Myocyte (in vitro differentiated cells): Measurements from ENCODE around the gene TOP2B. TPM values are rescaled to one million over a fixed set of nuclear protein-coding genes. Genes with fewer than 3 reads are reported as not detected.

Experiments used
- DNase-seq: peaks from one replicate; pipeline ENCODE4 v3.0.0-alpha.2; 2012; ENCODE audit warnings: low read depth
- total RNA-seq: library from RNA; depleted of rRNA; stranded (reverse); fragments of >200 nt; gene quantifications from 2 replicates; pipeline ENCODE4 v1.2.3, GENCODE V29; 2014

TOP2B gene
- total RNA-seq, 1 donor from 2014 or later, result 85.6 TPM

DNA sequence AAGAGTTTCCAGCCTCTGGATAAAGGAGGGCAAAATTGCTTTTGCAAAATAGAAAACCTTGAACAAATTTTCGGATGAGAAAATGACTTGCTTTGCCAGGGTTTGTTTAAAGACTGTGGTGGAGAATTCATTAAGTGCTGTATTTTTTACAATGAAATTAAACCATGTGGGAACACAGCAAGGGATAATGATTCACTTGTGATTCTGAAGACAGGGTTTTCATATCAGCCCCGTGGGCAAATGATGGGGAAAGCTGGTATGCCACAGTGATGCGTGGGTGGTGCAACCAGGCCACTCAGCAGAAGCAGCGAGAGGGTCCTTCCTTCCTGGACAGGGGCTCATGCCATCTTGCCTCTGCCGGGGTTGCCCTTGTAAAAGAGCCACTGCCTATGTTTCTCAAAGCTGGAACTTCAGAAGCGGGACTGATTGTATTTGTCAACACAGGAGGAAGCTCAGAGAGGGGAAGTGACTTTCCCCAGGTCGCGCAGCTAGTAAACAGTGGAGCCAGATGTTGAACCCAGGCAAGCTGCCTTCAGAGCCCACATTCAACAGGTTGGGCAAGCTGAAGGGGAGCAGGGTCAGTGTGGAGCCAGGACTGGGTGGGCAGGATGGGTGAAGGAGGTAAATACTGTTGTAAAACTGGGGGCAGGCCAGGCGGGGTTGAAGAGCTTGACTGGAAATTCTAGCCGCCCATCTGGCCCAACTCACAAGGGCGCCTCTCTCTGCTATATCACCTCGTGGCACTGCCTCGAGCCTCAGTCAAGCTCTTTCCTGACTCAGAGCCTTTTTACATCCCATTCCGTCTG lies 79.1 kb downstream of the TOP2B start:
- DNase-seq, result no peak

DNA sequence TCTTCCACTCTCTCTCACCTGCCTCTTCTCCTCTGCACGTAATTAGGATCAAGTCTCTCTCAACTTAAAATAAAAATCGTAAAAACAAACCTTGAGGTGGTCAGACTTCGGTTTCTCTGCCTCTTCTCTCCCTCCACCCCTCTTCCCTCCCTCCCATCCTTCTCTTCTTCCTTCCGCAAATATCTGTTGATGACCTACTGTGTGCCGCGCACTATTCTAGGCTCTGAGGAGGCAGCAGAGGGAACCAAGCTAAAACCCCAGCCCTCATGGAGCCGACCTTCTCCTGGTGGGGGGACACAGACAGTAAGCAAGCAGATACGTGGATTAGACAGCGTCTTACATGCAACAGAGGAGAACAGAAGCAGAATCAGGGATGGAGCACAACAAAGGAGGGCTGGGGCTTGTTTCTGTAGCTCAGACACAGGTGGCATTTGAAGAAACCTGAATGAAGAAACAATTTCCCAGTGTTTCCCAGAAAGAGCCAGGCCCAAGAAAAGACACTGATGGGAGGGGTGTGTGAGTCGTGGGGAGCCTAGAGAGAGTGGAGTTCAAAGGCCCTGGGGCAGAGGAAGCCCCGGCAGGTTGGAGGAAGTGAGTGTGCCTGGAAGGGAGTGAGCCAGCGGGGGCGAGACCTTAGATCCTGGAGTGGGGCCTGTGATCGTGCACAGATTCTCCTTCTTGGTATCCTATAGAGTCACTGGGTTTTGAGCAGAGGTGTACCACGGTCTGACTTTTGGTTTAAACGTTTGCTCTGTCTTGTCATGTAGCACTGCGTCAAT lies 80.5 kb downstream of the TOP2B start:
- no peak for DNase-seq

DNA sequence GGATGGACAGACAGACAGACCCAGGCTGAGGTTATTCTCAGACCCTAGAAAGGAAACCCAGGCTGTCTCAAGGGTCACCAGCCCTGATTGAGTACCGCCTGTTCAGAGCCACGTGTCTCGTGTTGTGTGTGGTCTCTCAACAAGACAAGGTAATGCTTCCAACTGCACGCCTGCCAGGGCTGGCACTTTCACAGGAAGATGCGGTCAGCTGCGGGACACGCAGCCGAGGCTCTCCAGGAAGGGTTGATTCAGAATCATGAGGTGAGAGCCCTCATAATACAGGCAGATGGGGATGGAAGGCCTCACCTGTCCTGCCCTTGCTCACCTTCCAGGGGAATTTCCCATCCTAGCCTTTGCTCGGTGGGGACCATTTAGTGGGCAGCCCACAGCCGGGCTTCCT lies 81.4 kb downstream of the TOP2B start:
- DNase-seq, result no peak

DNA sequence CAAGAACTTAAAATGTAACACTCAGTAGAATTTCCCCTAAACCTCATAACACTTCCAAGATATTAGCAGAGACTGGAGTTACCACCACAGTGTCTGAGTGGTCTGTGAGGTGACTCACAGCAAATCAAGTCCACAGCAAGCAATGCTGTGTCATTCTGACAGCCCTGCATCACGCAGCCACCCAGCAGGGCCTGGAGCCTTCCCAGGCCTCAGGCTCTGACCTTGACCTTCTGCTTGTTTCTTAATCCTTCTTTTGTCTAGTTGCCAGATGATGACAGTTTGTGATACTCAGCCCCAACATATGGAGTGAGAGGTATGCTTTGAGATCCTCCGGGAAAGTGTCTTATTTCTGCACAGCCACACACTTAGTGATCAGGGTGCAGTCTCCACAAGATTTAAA lies 82.5 kb downstream of the TOP2B start:
- peak; percentile 94 for DNase-seq

DNA sequence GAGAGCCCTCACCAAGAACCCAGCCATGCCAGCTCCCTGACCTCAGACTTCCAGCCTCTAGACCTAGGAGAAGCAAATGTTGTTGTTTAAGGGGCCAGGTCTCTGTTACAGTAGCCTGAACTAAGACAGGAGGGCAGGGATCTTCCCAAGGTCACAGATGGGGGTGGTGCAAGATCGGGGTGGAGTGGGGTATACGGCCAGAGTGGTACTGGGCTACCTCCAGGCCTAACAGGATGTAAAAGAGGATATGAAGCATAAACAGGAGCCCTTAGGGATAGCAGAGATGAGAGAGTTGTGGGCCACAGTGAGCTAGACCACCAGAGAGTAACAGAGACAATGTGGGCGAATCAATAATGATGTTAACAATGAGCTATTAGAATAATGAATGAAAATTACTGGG lies 82.9 kb downstream of the TOP2B start:
- peak; percentile 70 for DNase-seq

DNA sequence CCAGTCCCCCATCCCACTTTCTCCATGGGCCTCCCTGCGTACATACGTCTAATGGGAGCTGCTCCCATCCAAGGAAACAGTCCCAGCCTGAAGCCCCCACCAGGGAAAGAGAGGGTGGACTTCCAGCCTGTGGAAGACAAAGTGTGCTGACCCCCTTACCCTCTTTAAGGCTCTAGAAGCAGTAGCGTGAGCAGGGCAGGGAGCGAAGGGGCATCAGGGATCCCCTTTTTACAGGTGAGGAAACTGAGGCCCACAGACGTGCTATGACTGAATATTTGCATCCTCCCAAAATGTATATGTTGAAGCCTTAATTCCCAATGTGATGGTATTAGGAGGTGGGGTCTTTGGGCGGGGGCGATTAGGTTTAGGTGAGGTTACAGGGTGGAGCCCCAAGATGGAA lies 83.4 kb downstream of the TOP2B start:
- DNase-seq, result no peak

DNA sequence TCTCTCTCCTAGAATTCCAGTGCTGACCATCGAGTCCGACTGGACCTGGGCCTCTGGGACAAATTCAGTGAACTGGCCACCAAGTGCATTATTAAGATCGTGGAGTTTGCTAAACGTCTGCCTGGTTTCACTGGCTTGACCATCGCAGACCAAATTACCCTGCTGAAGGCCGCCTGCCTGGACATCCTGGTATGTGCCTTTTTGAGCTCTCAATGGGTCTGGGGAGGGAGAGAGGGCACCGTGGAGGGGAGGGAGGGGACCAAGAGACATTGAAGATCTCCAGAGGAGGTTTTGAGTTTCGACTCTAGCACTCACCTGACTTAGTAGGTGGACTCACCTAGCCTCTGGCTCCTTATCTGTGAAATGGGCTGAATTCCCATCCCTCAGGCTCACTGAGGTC lies 84.2 kb downstream of the TOP2B start:
- no peak for DNase-seq

DNA sequence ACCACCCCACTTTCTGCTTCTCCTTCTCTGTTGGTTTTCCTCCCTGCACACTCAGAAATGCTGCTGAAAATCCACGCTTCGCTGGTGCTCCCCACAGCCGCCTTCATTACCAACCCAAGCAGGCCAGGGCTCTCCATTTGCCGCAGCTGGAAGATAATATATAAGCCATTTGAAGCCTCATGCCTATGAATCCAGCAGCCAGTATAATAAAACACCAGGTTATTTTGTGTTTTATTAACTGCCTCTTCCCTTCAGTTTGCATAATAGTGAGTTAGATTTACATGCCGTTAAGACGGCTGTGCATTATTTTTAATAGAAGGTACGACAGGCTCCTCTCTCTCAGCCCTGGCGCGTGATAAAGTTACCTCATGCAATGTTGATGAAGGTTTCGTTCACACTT lies 86.6 kb downstream of the TOP2B start:
- no peak for DNase-seq

DNA sequence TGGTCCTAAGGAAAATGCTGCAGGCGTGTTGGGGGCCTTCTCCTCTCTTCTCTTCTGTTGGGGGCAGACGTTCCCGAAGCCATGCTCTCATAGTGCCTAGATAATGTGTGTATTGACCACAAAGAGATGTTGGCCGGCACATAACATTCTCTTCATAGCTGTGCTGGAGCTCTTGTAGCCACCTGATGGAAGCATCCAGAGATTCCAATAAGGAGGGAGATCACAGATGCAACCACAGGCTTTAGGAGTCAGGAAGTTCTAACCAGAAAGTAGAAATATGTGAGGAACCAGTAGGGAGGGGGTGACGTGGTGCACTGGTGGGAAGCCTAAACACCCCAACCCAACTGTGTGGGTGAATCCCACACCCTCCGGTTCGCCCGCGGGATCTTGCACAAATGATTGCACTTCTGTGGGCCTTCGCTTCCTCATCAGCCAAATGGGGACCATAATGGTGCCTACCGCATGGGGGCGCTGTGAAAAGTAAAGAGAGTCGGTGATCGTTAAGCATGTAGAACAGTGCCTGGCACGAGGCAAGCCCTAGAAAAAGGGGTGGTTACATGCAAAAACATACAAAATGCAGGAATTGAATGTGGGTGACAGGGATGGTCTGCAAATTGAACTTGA lies 87.8 kb downstream of the TOP2B start:
- peak; percentile 20 for DNase-seq

DNA sequence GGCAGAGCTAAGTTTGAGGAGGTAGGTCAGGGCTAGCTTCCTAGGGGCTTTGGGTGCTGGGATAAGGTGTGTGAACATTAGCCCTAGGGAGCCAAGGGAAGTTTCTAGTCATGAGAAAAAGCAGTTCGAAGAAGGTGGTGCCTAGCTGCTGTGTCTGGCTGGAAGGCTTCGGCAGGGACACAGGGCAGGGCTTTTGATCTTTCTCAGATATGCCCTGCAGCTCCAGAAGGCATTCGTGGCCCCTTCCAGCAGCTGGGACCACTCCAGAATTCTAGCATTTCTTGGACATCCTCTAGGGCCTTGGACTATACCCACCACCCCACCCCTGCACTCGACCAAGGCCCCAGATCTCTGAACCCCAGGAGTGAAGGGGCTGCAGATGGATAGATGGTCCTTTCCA lies 88.6 kb downstream of the TOP2B start:
- DNase-seq, result no peak

DNA sequence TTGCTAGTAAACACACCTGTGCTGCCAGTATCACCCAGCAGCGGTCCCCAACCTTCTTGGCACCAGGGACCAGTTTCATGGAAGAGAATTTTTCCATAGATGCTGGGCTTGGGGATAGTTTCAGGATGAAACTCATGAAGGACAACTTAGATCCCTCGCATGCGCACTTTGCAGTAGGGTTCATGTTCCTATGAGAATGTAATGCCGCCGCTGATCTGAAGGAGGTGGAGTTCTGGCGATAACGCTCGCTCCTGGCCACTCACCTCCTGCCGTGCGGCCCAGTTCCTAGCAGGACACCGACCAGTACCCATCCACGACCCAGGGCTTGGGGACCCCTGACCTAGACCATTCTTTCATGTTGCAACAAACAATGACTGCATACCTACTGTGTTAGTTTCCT lies 89.7 kb downstream of the TOP2B start:
- DNase-seq, result no peak

DNA sequence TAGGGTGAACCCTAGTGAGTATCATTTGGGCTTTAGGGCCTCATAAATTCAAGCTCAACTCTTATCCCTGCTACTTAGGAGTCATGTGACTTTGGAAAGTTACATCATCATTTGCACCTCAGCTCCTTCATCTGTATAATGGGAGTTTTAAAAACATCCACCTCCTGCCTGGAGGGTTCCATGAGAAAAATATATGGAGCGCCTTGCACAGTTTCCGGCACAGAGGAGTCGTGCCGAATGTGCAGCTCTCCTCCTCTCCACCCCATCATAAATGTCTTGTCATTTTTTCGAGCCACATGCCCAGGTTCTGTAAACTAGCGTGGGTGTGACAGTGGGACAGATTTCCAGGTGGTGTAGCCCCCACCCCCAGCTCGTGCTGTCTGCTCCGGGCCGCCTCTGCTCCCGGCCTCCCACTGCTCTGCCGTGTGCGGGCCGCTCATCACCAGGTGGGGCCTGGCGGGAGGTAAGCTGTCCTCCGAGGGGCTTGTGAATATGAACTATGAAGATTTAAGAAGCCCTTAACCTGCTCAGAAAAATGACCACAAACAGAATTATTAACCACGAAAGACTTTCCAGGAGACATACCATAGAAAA lies 90.4 kb downstream of the TOP2B start:
- DNase-seq, result no peak

DNA sequence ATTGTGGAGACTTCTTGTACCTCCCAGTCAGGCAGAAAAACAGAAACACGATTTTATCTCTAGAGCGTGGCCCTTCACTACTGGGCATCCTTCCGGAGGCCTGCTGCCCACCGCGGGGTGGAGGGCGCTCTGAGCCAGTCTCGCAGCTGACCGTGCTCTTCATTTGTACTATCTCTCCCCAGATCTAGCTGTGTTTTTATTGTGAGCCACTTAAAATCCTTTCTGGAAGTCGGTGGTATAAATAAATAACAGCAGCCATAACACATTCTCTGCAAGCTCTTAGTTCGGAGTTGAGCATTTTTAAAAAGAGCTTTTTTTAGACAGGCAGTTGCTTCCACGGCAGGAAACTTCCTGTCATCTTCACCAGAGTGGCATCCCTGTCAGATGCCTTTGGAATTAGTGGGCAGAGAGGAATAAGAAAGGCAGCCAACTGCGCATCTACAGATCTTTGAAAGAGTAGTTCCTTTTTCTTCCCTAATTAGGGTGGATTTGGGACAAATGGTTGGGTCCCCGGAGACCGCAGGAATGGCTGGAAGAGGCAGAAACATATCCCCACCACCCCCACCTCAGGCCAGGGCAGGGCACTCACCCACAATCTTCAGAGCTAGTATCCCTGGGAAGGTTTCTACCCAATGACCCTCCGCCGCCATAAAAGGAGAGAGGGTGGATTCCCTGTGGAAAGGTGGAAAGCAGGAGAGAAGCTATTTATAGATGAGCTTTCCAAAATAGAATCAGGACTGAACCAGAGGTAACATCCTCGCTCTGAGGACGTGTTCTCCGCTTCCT lies 91.1 kb downstream of the TOP2B start:
- peak; percentile 92 for DNase-seq

DNA sequence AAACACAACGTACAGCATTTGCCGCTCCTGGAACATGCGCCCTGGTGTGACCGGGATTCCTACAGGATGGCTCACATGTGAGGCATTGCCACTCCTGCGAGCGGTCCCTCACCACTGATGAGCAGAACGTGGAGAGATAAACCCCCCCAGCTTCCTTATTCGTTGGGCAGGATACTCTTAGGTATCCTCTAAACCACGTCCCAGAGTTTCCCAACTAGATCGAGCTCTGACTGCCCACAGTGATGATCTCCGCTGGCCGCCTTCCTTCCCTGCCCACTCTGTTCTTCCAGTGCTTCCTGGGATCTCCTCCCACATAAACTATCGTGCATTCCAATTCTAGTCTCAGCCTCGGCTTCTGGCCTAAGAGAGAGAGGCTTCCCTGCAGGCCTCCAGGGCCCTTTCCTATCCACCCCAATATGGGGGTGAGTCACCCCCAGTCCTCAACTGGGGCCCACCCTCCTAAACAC lies 91.8 kb downstream of the TOP2B start:
- peak; percentile 70 for DNase-seq

DNA sequence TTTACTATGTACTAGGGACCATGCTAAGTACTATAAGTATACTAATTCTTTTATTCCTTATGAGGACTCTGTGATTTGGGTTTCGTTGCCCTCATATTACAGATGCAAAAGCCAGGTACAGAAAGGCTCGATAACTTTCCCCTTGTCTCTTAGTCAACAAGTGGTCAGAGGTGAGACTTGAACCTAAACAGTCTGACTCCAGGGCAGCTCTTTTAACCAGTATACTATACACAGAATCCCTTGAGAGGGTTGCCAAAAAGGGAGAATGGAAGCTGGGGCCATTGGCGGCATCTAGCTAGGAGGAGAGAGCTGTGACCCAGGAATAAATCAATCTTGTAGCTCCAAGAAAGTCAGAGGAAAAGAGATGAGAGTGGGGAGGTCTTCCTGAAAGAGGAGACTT lies 92.4 kb downstream of the TOP2B start:
- DNase-seq, result no peak

DNA sequence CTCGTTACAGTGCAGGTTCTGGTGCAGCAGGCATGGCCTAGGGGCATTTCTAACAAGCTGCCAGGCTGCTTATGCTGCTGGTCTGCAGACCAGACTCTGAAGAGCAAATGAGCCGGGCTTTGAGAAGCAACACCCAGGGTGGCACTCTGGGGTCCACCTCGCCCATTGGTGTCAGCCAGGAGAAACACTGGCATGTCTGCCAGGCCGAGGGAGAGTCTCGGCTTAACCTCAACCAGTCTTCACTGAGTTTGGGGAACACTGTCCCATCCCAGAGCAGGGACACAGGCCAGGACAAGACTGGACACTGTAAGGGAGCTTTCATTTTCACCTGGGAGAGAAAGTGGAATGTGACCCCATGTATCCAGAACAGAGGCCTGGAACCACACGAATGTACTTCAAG lies 93.4 kb downstream of the TOP2B start:
- DNase-seq, result no peak

DNA sequence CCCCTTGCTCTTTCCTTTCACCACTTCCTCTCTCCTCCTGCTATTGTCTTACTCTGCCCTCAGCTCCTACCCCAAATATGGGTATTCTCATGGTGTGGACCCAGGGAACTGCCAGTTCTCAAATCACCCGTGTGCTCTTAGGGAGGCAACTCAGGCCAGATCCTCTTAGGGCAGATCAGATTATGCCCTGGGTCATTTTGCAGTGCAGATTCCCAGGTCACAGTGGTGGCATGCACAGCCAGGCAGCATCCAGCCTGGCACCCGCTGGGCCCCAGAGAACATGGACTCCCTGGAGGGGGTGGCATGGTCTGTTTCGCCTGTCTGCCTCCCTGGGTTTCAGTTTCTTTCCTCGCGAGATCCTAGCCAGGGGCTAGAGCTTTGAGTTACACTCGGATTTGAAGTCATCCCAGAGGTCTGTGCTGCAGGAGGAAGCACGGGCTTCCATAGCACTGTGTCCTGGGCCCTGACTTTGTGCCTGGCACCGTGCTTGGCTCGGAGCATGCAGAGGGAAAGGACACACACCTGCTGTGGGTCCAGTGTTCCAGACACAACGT lies 96.1 kb downstream of the TOP2B start:
- DNase-seq, result no peak

DNA sequence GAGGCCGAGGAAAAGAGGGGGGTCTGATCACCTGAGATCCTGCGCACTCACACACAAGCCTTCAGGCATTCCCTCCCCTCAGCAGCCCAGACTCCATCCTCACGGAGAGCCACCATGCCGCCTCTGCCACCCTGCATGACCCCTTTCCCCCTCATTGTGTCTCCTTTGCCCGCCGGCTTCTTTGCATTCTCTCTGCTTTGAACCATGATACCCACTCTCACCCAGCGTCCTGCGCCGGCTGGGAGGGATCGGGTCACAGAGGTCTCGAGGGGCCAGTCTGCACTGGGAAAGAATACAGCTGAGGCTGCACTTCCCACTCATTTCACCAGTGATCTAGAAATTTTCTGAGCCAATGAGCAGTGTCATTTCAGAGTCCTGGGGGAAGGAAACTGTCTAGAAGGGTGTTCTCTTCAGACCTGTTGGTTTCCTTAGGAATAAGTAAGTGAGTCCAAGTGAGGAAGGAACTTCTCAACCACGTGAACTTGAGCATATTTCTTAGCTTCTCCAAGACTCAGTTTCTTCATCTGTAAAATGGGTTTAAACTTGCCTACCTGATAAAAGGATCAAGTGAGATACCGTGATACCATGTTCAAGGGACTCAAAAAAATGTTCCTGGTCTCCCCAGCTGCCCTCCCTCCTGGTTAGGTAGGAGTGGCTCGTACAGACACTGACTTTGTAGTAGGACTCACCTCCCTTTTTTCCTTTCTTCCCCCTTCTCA lies 96.7 kb downstream of the TOP2B start:
- DNase-seq, result no peak

DNA sequence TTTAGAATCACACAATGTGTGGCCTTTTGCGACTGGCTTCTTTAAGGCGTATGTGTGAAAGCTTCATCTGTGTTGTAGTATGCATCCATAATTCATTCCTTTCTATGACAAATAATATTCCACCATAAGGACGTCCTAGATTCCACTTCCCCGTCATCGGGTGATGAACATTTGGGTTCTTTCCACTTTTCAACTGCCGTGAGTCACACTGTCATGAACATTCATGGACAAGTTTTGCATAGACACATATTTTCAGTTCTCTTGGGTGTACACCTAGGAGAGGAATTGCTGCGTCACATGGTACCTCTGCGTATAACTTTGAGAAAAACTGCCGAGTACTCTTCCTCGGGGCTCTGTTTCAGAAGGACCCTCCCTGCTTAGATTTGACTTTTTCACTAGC lies 97.3 kb downstream of the TOP2B start:
- no peak for DNase-seq

DNA sequence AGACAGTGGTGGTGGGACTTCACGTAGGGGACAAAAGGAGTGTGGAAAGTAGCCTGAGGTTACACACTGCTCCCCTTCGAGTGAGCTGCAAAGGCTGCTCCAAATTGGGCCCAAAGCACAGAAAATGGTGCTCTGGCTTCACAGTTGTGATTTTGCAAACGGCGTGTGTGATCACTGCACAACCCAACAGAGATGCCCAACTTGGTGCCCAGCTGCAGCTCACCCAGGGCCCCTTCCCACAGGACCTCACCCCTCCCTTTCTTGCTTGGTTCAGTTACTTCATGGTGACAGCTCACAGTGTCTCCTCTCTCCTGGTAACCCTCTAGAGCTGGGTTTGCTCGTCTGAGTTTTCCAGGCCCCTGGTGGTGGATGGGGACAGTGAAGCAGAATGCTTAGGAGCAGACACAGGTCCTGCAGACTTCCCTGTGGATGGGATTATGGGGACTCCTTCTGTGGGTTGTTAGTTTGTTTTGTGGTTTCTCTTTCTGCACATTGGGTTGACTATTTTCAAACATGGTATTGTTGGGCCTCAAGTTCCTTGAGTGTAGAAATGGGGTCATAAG lies 98.3 kb downstream of the TOP2B start:
- no peak for DNase-seq
